GM08714 (cell line): Measurements from ENCODE around the gene LYSMD3.
A peak's percentile ranks its signal among the peaks of the same experiment; 100 is the strongest.

ENCODE experiments used
- H3K4me3 ChIP-seq: fragments of 200-500 bp; sonication (Bioruptor generic); 2 replicates; pipeline ENCODE4 v1.5.1; 2014; ENCODE audit warnings: mild to moderate bottlenecking, low read length, inconsistent platforms
- ZNF274 ChIP-seq: IDR thresholded peaks from 2 replicates; pipeline ENCODE4 v1.6.1; 2012; ENCODE audit warnings: mild to moderate bottlenecking, low read depth, low read length

The LYSMD3 gene

GRCh38 chr5:90479611-90480385, 49.6 kb downstream of the LYSMD3 start:
- no peak for TF ChIP-seq ZNF274
- no peak overlapping the region for H3K4me3 ChIP-seq

DNA sequence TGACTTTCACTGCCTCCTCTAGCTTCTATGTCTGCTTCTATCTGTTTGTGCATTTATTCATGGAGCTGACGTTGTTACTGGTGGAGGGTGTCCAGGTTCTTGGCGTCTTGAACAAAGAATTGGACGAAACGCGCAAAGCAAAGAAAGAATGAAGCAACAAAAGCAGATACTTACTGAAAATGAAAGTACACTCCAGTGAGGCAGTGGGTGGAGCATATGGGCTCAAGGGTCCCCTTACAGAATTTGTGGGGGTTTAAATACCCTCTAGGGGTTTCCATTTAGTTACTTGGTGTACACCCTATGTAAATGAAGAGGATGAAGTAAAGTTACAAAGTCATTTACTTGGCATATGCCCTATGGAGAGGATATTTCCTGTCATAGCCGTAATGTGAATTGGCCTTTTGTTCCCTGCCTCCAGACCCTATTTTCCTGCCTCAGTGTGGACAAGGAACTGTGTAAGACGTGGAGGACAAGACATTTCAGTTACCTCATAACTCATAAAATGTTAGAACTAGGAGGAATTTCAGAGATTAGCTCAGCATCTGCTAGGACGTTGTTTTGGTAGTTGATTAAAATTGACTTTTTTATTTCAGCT, 51.7 kb downstream of the LYSMD3 start:
- H3K4me3 ChIP-seq: no peak overlapping the region
- TF ChIP-seq ZNF274: no peak

- H3K4me3 ChIP-seq: no peak overlapping the region
These were observed 52.3 kb downstream of the LYSMD3 start for GRCh38 chr5:90477073-90477472.

DNA sequence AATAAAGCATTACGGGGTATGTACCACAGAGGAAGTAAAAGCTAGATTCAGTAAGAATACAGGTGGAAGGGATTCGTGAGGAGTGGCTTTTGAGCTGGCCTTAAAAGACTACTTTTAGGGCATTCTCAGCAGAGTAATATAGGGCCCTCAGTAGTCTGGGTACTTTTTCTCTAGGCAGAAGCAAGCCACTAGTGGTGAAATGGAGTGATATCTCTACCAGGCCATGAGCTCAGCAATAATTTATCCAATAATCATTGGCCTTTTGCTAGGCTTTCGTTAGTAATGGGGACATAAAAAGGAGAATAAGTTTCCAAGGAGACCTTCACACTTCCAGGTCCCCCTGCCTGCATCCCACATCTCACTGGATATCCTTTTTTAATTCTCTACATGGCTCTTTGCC, 53.0 kb downstream of the LYSMD3 start:
- TF ChIP-seq ZNF274: no peak
- no peak overlapping the region for H3K4me3 ChIP-seq

More at GRCh38 chr5:90477073-90477472, 52.3 kb downstream of the LYSMD3 start:
- TF ChIP-seq ZNF274: no peak

GRCh38 chr5:90475436-90475980, 53.9 kb downstream of the LYSMD3 start:
- no peak for TF ChIP-seq ZNF274

DNA sequence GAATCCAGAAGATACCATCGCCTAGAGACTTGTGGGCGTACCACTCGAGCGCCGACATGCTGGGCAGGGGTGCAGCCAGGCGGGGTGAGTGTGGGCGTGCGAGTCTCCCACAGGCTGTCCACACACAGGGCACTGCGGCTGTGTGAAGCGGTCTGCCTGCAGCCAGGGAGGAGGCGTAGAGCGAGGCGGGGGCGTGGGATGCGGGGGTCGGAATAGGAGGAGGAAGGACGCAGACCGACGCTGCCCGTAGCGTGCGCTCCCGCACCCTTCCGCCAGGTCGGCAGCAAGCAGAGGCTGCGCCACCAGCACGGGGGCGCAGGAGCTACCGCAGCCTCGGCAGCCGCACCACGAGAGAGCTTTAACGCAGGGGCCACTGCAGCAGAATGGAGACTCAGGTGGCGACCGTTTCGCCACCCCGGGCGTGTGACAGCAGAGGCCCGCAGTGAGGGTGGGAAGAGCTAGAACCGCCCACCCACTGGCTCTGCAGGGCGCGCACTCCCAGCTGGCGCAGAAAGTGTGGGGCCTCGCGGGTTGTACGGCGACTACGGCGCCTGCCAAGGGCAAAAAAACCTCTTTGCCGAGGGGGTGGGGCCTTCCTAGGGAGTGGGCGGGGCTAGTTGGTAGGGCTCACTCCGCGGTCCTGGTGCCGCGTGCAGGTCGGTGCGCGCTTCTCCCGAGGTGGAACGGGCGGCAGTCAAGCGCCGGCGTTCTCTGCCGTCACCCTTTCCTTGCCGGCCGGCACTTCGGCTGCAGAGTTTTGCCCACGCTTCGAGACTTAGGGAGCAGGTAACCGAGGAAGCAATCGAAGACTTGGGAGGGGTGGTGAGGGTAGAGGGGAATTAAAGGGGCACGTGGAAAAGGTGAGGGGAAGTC, 54.9 kb downstream of the LYSMD3 start, which contains the start of the genes MBLAC2 and POLR3G:
Gene MBLAC2, minus strand, starts transcription at position 537 of the 873 bp plus-strand sequence. Its CDS starts 479 bp downstream, at position 58.
Gene POLR3G, plus strand, starts transcription at position 630 of the 873 bp plus-strand sequence. CDS start 10,704 bp downstream, outside the sequence.
- H3K4me3 ChIP-seq: peak within 1 kb of the TSS; percentile 76
- no peak for TF ChIP-seq ZNF274

More at GRCh38 chr5:90475436-90475980, 53.9 kb downstream of the LYSMD3 start:
- peak overlapping the region; percentile 76; the same call in 1 of the 2 replicates for H3K4me3 ChIP-seq

- TF ChIP-seq ZNF274: no peak
These were observed 55.8 kb downstream of the LYSMD3 start for GRCh38 chr5:90473396-90474234.

GRCh38 chr5:90472783-90473395, 56.5 kb downstream of the LYSMD3 start:
- peak overlapping the region; percentile 76 for H3K4me3 ChIP-seq

More at GRCh38 chr5:90473396-90474234, 55.8 kb downstream of the LYSMD3 start:
- H3K4me3 ChIP-seq: peak overlapping the region; percentile 76

More at GRCh38 chr5:90472783-90473395, 56.5 kb downstream of the LYSMD3 start:
- TF ChIP-seq ZNF274: no peak
